ENCODE results near the gene LRP8.
A peak's percentile ranks its signal among the peaks of the same experiment; 100 is the strongest.

The LRP8 gene

GRCh38 chr1:53328009-53328461 lies at the start of gene LRP8:
Gene LRP8 (minus strand): TSS chr1:53328070. CDS start chr1:53327912, 158 bp downstream.
- H3K9ac ChIP-seq (ENCODE audit: low read length) = peak within 1 kb of the TSS; percentile 99
- H3K9me3 ChIP-seq (ENCODE audit: control insufficient read depth, insufficient read depth, low read depth, low read length) = no peaks in the 10 kb centered on the region
- H3K4me3 ChIP-seq (ENCODE audit: low read depth, low read length) = peak within 1 kb of the TSS; percentile 96
- peaks cover 33% of the 10 kb centered on the region for H3K36me3 ChIP-seq (ENCODE audit: control insufficient read depth, insufficient read depth, low read length)
- H3K27me3 ChIP-seq (ENCODE audit: control insufficient read depth, insufficient read depth, low read length) = no peaks in the 10 kb centered on the region
- H3K27ac ChIP-seq (ENCODE audit: low read depth, low read length) = peak within 1 kb of the TSS; percentile 98
- H3K4me1 ChIP-seq (ENCODE audit: control insufficient read depth, insufficient read depth, low read length) = peaks cover 20% of the 10 kb centered on the region

- Histone ChIP-seq H3K9me3 (ENCODE audit: control insufficient read depth, insufficient read depth, low read depth, low read length) (no peaks in the 10 kb centered on the region), H3K9ac (ENCODE audit: low read length) (no peak overlapping the region), H3K27ac (ENCODE audit: low read depth, low read length) (no peak overlapping the region), H3K4me1 (ENCODE audit: control insufficient read depth, insufficient read depth, low read length) (peaks cover 19% of the 10 kb centered on the region), H3K4me3 (ENCODE audit: low read depth, low read length) (no peak overlapping the region), H3K36me3 (ENCODE audit: control insufficient read depth, insufficient read depth, low read length) (no peaks in the 10 kb centered on the region), H3K27me3 (ENCODE audit: control insufficient read depth, insufficient read depth, low read length) (peaks cover 15% of the 10 kb centered on the region)
These were observed 49.6 kb upstream of the LRP8 start for GRCh38 chr1:53377438-53377841.

GRCh38 chr1:53376742-53377437 lies 49.0 kb upstream of the LRP8 start:
- Histone ChIP-seq H3K27ac (ENCODE audit: low read depth, low read length) (no peak overlapping the region), H3K36me3 (ENCODE audit: control insufficient read depth, insufficient read depth, low read length) (no peaks in the 10 kb centered on the region), H3K4me3 (ENCODE audit: low read depth, low read length) (no peak overlapping the region), H3K9me3 (ENCODE audit: control insufficient read depth, insufficient read depth, low read depth, low read length) (no peaks in the 10 kb centered on the region), H3K4me1 (ENCODE audit: control insufficient read depth, insufficient read depth, low read length) (peaks cover 19% of the 10 kb centered on the region), H3K9ac (ENCODE audit: low read length) (no peak overlapping the region), H3K27me3 (ENCODE audit: control insufficient read depth, insufficient read depth, low read length) (peaks cover 14% of the 10 kb centered on the region; the same call in 1 of the 2 replicates)

- Histone ChIP-seq H3K9me3 (ENCODE audit: control insufficient read depth, insufficient read depth, low read depth, low read length) (no peaks in the 10 kb centered on the region), H3K27me3 (ENCODE audit: control insufficient read depth, insufficient read depth, low read length) (peaks cover 14% of the 10 kb centered on the region; the same call in 1 of the 2 replicates), H3K27ac (ENCODE audit: low read depth, low read length) (no peak overlapping the region), H3K4me1 (ENCODE audit: control insufficient read depth, insufficient read depth, low read length) (peaks cover 27% of the 10 kb centered on the region), H3K4me3 (ENCODE audit: low read depth, low read length) (no peak overlapping the region), H3K9ac (ENCODE audit: low read length) (no peak overlapping the region), H3K36me3 (ENCODE audit: control insufficient read depth, insufficient read depth, low read length) (no peaks in the 10 kb centered on the region)
These were observed 48.2 kb upstream of the LRP8 start for GRCh38 chr1:53376041-53376461.

DNA sequence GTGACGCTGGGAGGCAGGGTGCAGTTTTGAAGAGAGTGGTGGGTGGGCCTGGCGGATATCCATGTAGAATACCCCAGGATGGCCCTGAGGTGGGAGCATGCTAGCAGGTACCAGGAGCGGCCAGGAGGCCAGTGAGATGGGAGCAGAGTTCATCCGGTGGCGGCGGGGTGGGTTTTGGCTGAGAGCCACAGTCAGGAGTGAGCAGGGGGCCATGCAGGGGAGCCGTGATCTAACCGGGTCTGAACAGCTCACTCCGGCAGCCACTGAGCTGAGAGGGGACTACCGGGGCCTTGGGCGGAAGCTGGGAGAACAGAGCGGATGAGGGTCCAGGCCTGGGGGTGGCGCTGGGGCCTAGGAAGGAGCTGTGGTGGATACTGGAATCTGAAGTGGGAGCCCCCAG lies 47.6 kb upstream of the LRP8 start:
- Histone ChIP-seq H3K4me1 (ENCODE audit: control insufficient read depth, insufficient read depth, low read length) (peaks cover 33% of the 10 kb centered on the region), H3K36me3 (ENCODE audit: control insufficient read depth, insufficient read depth, low read length) (no peaks in the 10 kb centered on the region), H3K27ac (ENCODE audit: low read depth, low read length) (no peak overlapping the region), H3K9ac (ENCODE audit: low read length) (no peak overlapping the region), H3K27me3 (ENCODE audit: control insufficient read depth, insufficient read depth, low read length) (peaks cover 14% of the 10 kb centered on the region; the same call in 1 of the 2 replicates), H3K4me3 (ENCODE audit: low read depth, low read length) (no peak overlapping the region), H3K9me3 (ENCODE audit: control insufficient read depth, insufficient read depth, low read depth, low read length) (no peaks in the 10 kb centered on the region)

DNA sequence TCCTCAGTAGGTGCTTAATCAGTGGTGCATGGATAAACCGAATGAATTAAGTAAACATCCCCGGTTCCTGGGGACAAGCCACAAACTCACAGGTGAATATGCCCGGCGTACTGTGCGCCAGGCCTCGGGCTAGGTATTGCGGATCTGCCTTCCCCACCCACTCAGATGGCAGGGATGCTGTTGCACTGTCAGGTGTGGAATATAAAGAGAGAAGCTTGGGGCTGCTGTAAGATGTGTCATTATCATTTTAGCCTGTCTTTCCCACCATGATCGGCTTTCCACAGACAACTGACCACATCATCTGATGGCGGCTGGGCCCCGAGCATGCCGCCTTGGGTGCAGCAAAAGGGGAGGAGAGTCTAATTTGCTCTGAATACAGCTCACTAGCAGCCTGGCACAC lies 45.4 kb upstream of the LRP8 start:
- Histone ChIP-seq H3K4me1 (ENCODE audit: control insufficient read depth, insufficient read depth, low read length) (peaks cover 35% of the 10 kb centered on the region), H3K9me3 (ENCODE audit: control insufficient read depth, insufficient read depth, low read depth, low read length) (no peaks in the 10 kb centered on the region), H3K27me3 (ENCODE audit: control insufficient read depth, insufficient read depth, low read length) (peaks cover 12% of the 10 kb centered on the region; the same call in 1 of the 2 replicates), H3K36me3 (ENCODE audit: control insufficient read depth, insufficient read depth, low read length) (no peaks in the 10 kb centered on the region), H3K4me3 (ENCODE audit: low read depth, low read length) (no peak overlapping the region), H3K27ac (ENCODE audit: low read depth, low read length) (no peak overlapping the region), H3K9ac (ENCODE audit: low read length) (no peak overlapping the region)

- Histone ChIP-seq H3K9ac (ENCODE audit: low read length) (no peak overlapping the region), H3K4me1 (ENCODE audit: control insufficient read depth, insufficient read depth, low read length) (peaks cover 35% of the 10 kb centered on the region), H3K27me3 (ENCODE audit: control insufficient read depth, insufficient read depth, low read length) (peaks cover 20% of the 10 kb centered on the region; the same call in 1 of the 2 replicates), H3K4me3 (ENCODE audit: low read depth, low read length) (no peak overlapping the region), H3K9me3 (ENCODE audit: control insufficient read depth, insufficient read depth, low read depth, low read length) (no peaks in the 10 kb centered on the region), H3K27ac (ENCODE audit: low read depth, low read length) (no peak overlapping the region), H3K36me3 (ENCODE audit: control insufficient read depth, insufficient read depth, low read length) (no peaks in the 10 kb centered on the region)
These were observed 44.7 kb upstream of the LRP8 start for GRCh38 chr1:53372501-53372951.

- Histone ChIP-seq H3K27ac (ENCODE audit: low read depth, low read length) (no peak overlapping the region), H3K36me3 (ENCODE audit: control insufficient read depth, insufficient read depth, low read length) (no peaks in the 10 kb centered on the region), H3K9me3 (ENCODE audit: control insufficient read depth, insufficient read depth, low read depth, low read length) (no peaks in the 10 kb centered on the region), H3K4me3 (ENCODE audit: low read depth, low read length) (no peak overlapping the region), H3K4me1 (ENCODE audit: control insufficient read depth, insufficient read depth, low read length) (peaks cover 28% of the 10 kb centered on the region), H3K9ac (ENCODE audit: low read length) (no peak overlapping the region), H3K27me3 (ENCODE audit: control insufficient read depth, insufficient read depth, low read length) (peaks cover 18% of the 10 kb centered on the region)
These were observed 44.0 kb upstream of the LRP8 start for GRCh38 chr1:53371851-53372250.

DNA sequence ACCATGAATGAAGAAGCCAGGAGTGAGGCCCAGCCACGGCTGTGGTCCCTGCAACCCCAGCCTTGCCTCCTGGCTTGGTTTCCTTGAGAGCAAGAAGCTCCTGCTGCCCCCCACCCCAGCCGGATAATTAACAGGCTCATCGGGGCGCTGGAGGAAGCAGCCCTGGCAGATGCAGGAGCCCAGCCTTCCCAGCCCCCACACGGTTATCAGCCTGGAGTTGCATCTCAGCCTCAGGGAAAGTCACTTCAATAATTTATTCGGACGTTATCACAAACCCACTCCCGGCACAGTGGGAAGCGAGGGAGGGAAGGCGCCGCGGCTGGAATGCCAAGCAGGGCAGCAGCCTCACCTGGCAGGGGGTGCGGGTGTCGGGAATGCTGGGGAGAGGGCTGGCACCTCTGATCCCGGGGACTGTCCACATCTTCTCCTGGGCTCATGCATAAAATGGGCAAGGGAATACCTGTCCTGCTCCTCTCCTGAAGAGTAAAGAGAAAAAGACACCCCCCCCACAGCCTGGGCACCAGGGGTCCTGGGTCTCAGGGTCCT lies 43.3 kb upstream of the LRP8 start:
- Histone ChIP-seq H3K9me3 (ENCODE audit: control insufficient read depth, insufficient read depth, low read depth, low read length) (no peaks in the 10 kb centered on the region), H3K27ac (ENCODE audit: low read depth, low read length) (no peak overlapping the region), H3K36me3 (ENCODE audit: control insufficient read depth, insufficient read depth, low read length) (no peaks in the 10 kb centered on the region), H3K4me3 (ENCODE audit: low read depth, low read length) (no peak overlapping the region), H3K4me1 (ENCODE audit: control insufficient read depth, insufficient read depth, low read length) (peaks cover 22% of the 10 kb centered on the region; the same call in 1 of the 2 replicates), H3K27me3 (ENCODE audit: control insufficient read depth, insufficient read depth, low read length) (peaks cover 17% of the 10 kb centered on the region), H3K9ac (ENCODE audit: low read length) (no peak overlapping the region)

DNA sequence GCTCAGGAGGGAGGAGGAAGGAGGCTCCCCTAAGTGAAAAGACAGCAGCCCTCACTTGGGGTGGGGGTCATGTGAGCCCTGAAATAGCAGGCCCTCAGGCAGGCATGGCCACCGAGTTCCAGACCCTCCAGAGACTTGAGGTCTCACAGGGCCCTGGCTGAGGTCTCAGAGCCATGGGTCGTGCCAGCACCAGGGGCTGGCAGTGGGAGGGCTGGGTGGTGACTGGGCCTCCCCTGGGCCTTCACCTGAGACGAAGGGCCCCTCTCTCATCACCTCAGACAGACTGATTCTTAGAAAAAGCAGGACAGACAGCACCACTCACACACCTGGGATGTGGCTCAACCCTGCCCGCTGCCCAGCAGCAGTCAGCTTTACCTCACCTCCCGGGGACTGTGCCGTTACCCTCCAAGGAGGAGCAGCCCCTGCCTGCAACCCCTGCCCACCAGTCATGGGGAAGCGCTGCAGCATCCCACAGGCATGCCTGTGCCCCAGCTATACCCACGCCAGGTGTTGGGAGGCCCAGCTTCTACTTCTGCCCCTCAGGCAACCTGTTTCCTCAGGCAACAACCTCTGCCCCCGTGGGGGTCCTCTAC lies 42.6 kb upstream of the LRP8 start:
- Histone ChIP-seq H3K4me3 (ENCODE audit: low read depth, low read length) (no peak overlapping the region), H3K27me3 (ENCODE audit: control insufficient read depth, insufficient read depth, low read length) (peaks cover 17% of the 10 kb centered on the region), H3K4me1 (ENCODE audit: control insufficient read depth, insufficient read depth, low read length) (peaks cover 16% of the 10 kb centered on the region; the same call in 1 of the 2 replicates), H3K9me3 (ENCODE audit: control insufficient read depth, insufficient read depth, low read depth, low read length) (no peaks in the 10 kb centered on the region), H3K9ac (ENCODE audit: low read length) (no peak overlapping the region), H3K36me3 (ENCODE audit: control insufficient read depth, insufficient read depth, low read length) (no peaks in the 10 kb centered on the region), H3K27ac (ENCODE audit: low read depth, low read length) (no peak overlapping the region)

DNA sequence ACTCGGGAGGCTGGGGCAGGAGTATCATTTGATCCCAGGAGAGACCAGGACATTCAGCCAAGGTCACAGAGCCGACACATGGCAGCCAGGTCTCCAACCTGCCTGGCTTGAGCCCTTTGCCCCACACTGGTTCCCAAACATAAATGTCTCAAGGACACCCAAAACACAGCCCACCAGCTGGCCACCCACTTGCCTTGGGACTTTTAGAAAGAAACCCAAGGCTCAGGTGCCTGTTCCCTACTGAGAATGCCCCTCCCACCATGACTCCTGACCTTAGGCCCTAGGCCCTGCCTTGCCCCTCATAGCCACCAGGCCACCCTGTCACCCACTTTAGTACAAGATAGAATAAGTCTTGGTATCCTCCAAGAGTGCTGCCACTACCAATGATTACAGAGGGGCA lies 41.9 kb upstream of the LRP8 start:
- H3K27me3 ChIP-seq (ENCODE audit: control insufficient read depth, insufficient read depth, low read length) = peaks cover 17% of the 10 kb centered on the region
- H3K4me3 ChIP-seq (ENCODE audit: low read depth, low read length) = no peak overlapping the region
- no peak overlapping the region for H3K27ac ChIP-seq (ENCODE audit: low read depth, low read length)
- H3K4me1 ChIP-seq (ENCODE audit: control insufficient read depth, insufficient read depth, low read length) = peaks cover 16% of the 10 kb centered on the region; the same call in 1 of the 2 replicates
- H3K36me3 ChIP-seq (ENCODE audit: control insufficient read depth, insufficient read depth, low read length) = no peaks in the 10 kb centered on the region
- H3K9ac ChIP-seq (ENCODE audit: low read length) = no peak overlapping the region
- H3K9me3 ChIP-seq (ENCODE audit: control insufficient read depth, insufficient read depth, low read depth, low read length) = no peaks in the 10 kb centered on the region
